Activated CD4-positive, CD25-positive, alpha-beta regulatory T cell treated with anti-CD3 and anti-CD28 coated beads, Interleukin-2, amount 50 U/mL, for 72 hours (primary cell): ENCODE data around the gene ANGPTL2.
"Not testable (repeated sequence)": the region's sequence is repeated elsewhere in the genome, so short reads cannot be mapped to it uniquely, and the experiment has no call there.

Experiments used
- DNase-seq: peaks from one replicate; pipeline ENCODE4 v3.0.0; 2021

Gene ANGPTL2

GRCh38 chr9:127154390-127155191, 32.2 kb upstream of the ANGPTL2 start:
- no peak for DNase-seq

- DNase-seq = no peak
Measured at GRCh38 chr9:127154003-127154389, 31.6 kb upstream of the ANGPTL2 start.

- DNase-seq = no peak
Measured at GRCh38 chr9:127153501-127153900, 31.1 kb upstream of the ANGPTL2 start.

- no peak for DNase-seq
Measured at GRCh38 chr9:127149463-127150390, 27.3 kb upstream of the ANGPTL2 start.

- DNase-seq = no peak
Measured at GRCh38 chr9:127149010-127149409, 26.6 kb upstream of the ANGPTL2 start.

GRCh38 chr9:127148014-127148413, 25.6 kb upstream of the ANGPTL2 start:
- no peak for DNase-seq

- no peak for DNase-seq
Measured at GRCh38 chr9:127147251-127147650, 24.8 kb upstream of the ANGPTL2 start.

GRCh38 chr9:127146841-127147240, 24.4 kb upstream of the ANGPTL2 start:
- not testable (repeated sequence) for DNase-seq

GRCh38 chr9:127144670-127145445, 22.4 kb upstream of the ANGPTL2 start:
- DNase-seq = no peak

- DNase-seq = no peak
Measured at GRCh38 chr9:127143920-127144465, 21.6 kb upstream of the ANGPTL2 start.

GRCh38 chr9:127142931-127143464, 20.6 kb upstream of the ANGPTL2 start:
- no peak for DNase-seq

- DNase-seq = no peak
Measured at GRCh38 chr9:127142291-127142690, 19.9 kb upstream of the ANGPTL2 start.

- DNase-seq = no peak
Measured at GRCh38 chr9:127140842-127141675, 18.6 kb upstream of the ANGPTL2 start.

- DNase-seq = no peak
Measured at GRCh38 chr9:127140181-127140580, 17.7 kb upstream of the ANGPTL2 start.

- no peak for DNase-seq
Measured at GRCh38 chr9:127139775-127140174, 17.3 kb upstream of the ANGPTL2 start.

- DNase-seq = no peak
Measured at GRCh38 chr9:127139071-127139731, 16.8 kb upstream of the ANGPTL2 start.

- no peak for DNase-seq
Measured at GRCh38 chr9:127138444-127138843, 16.0 kb upstream of the ANGPTL2 start.

GRCh38 chr9:127137640-127138360, 15.4 kb upstream of the ANGPTL2 start:
- no peak for DNase-seq

GRCh38 chr9:127136880-127137639, 14.6 kb upstream of the ANGPTL2 start:
- DNase-seq = no peak
